Thoracic aorta (tissue), 2 donors: ENCODE results near the gene CRHR2. TPM values are rescaled to one million over a fixed set of nuclear protein-coding genes. Genes with fewer than 3 reads are reported as not detected.

Experiments
- ATAC-seq: fragments of 150-250 bp; one replicate; pipeline ENCODE4 v1.8.0; 2017; ENCODE audit warnings: low read depth; ENCODE audit not compliant: insufficient number of reproducible peaks, low FRiP score
- DNase-seq: peaks from one replicate; pipeline ENCODE4 v3.0.0-alpha.2; 2020; ENCODE audit warnings: low spot score
- H3K27ac ChIP-seq, 2 donors: fragments of 200-600 bp; sonication (generic); 1 replicate in 1 of 2; 2 replicates in 1 of 2; pipeline ENCODE4 v1.5.1; 2016; ENCODE audit warnings: mild to moderate bottlenecking in 2 of 2, moderate library complexity in 2 of 2
- H3K27me3 ChIP-seq: fragments of 200-600 bp; sonication (generic); replicated peaks from 2 replicates; pipeline ENCODE4 v1.6.0; 2016; ENCODE audit warnings: mild to moderate bottlenecking; ENCODE audit not compliant: insufficient read depth
- H3K36me3 ChIP-seq: fragments of 200-600 bp; sonication (generic); one replicate; pipeline ENCODE4 v1.5.1; 2016
- H3K4me1 ChIP-seq, 2 donors: fragments of 200-600 bp; sonication (generic); 1 replicate in 1 of 2; 2 replicates in 1 of 2; pipeline versions ENCODE4 v1.5.1 to v1.6.0; 2016; ENCODE audit warnings: low read depth in 2 of 2, mild to moderate bottlenecking in 1 of 2; ENCODE audit not compliant: control insufficient read depth in 1 of 2
- H3K4me3 ChIP-seq: fragments of 200-600 bp; sonication (generic); 2 replicates; pipeline ENCODE4 v1.5.1; 2016; ENCODE audit warnings: mild to moderate bottlenecking
- H3K9me3 ChIP-seq: fragments of 200-600 bp; sonication (generic); 2 replicates; pipeline ENCODE4 v1.5.1; 2016
- CTCF ChIP-seq: fragments of 200-600 bp; sonication (generic); IDR thresholded peaks from one replicate; pipeline ENCODE4 v1.5.1; 2019; ENCODE audit warnings: antibody characterized with exemption
- total RNA-seq, 2 donors: library from RNA; depleted of rRNA; stranded (reverse); fragments of >200 nt; gene quantifications; one replicate each; pipeline versions ENCODE4 v1.1.0 to v1.2.3, GENCODE V29; 2016

CRHR2 gene
- total RNA-seq, 2 donors from 2014 or later: 0.21 TPM; not detected in 1

GRCh38 chr7:30665043-30665442, 17.2 kb downstream of the CRHR2 start:
- no peaks in the 10 kb centered on the region for H3K27me3 ChIP-seq
- H3K4me3 ChIP-seq: no peak overlapping the region
- no peaks in the 10 kb centered on the region for H3K36me3 ChIP-seq
- no peak for ATAC-seq
- no peaks in the 10 kb centered on the region for H3K9me3 ChIP-seq
- DNase-seq: no peak
- no peak for TF ChIP-seq CTCF
- H3K4me1 ChIP-seq: no peaks in the 10 kb centered on the region
- no peak overlapping the region for H3K27ac ChIP-seq

GRCh38 chr7:30664184-30664885, 17.9 kb downstream of the CRHR2 start:
- ATAC-seq (no peak), DNase-seq (no peak)
- no peaks in the 10 kb centered on the region for H3K9me3 ChIP-seq
- no peaks in the 10 kb centered on the region for H3K36me3 ChIP-seq
- no peak overlapping the region for H3K4me3 ChIP-seq
- H3K4me1 ChIP-seq: no peaks in the 10 kb centered on the region
- H3K27me3 ChIP-seq: no peaks in the 10 kb centered on the region
- no peak overlapping the region for H3K27ac ChIP-seq
- no peak for TF ChIP-seq CTCF

- Histone ChIP-seq H3K4me3 (no peak overlapping the region), H3K4me1 (no peaks in the 10 kb centered on the region), H3K9me3 (no peaks in the 10 kb centered on the region), H3K27me3 (no peaks in the 10 kb centered on the region), H3K27ac (no peak overlapping the region), H3K36me3 (no peaks in the 10 kb centered on the region)
- DNase-seq (no peak), ATAC-seq (no peak)
- no peak for TF ChIP-seq CTCF
Observed at GRCh38 chr7:30663414-30663813, 18.8 kb downstream of the CRHR2 start.

GRCh38 chr7:30662431-30662939, 19.8 kb downstream of the CRHR2 start:
- Histone ChIP-seq H3K4me1 (no peaks in the 10 kb centered on the region), H3K4me3 (no peak overlapping the region), H3K27me3 (no peaks in the 10 kb centered on the region), H3K27ac (no peak overlapping the region), H3K9me3 (no peaks in the 10 kb centered on the region), H3K36me3 (no peaks in the 10 kb centered on the region)
- ATAC-seq (no peak), DNase-seq (no peak)
- no peak for TF ChIP-seq CTCF

- DNase-seq (no peak), ATAC-seq (no peak)
- Histone ChIP-seq H3K27ac (no peak overlapping the region), H3K36me3 (no peaks in the 10 kb centered on the region), H3K27me3 (no peaks in the 10 kb centered on the region), H3K4me1 (no peaks in the 10 kb centered on the region), H3K9me3 (no peaks in the 10 kb centered on the region), H3K4me3 (no peak overlapping the region)
- TF ChIP-seq CTCF: no peak
Observed at GRCh38 chr7:30661926-30662325, 20.3 kb downstream of the CRHR2 start.
